ENCODE results near the gene SLC9A9. TPM values are rescaled to one million over a fixed set of nuclear protein-coding genes. Genes with fewer than 3 reads are reported as not detected.
A peak's percentile ranks its signal among the peaks of the same experiment; 100 is the strongest.

The SLC9A9 gene
- total RNA-seq, 4 donors from 2014 or later, result 1.1 to 15.9 (median 9.7) TPM

- no peaks in the 10 kb centered on the region for H3K27me3 ChIP-seq
- TF ChIP-seq EP300 (IDR thresholded peaks at IDR 0.05; ENCODE audit: low read depth), result no peak
- TF ChIP-seq POLR2AphosphoS5 (IDR thresholded peaks at IDR 0.05), result no peak
- TF ChIP-seq, protein P1, sequence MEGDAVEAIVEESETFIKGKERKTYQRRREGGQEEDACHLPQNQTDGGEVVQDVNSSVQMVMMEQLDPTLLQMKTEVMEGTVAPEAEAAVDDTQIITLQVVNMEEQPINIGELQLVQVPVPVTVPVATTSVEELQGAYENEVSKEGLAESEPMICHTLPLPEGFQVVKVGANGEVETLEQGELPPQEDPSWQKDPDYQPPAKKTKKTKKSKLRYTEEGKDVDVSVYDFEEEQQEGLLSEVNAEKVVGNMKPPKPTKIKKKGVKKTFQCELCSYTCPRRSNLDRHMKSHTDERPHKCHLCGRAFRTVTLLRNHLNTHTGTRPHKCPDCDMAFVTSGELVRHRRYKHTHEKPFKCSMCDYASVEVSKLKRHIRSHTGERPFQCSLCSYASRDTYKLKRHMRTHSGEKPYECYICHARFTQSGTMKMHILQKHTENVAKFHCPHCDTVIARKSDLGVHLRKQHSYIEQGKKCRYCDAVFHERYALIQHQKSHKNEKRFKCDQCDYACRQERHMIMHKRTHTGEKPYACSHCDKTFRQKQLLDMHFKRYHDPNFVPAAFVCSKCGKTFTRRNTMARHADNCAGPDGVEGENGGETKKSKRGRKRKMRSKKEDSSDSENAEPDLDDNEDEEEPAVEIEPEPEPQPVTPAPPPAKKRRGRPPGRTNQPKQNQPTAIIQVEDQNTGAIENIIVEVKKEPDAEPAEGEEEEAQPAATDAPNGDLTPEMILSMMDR (IDR thresholded peaks at IDR 0.05), result no peak
- no peak for TF ChIP-seq POLR2A (IDR thresholded peaks at IDR 0.05)
- no peaks in the 10 kb centered on the region for H3K36me3 ChIP-seq
- in situ Hi-C loops (cut with MboI; ENCODE audit: low pct_ligation_motif_present in 1 of 4, low pct_unique_long_range_greater_than_20kb in 1 of 4, low sequenced_read_pairs in 3 of 4), result no loop called here
- H3K4me1 ChIP-seq, result peaks cover 0 to 5% (median 1%) of the 10 kb centered on the region in 4 donors
- no peak overlapping the region for H3K27ac ChIP-seq
- no peak overlapping the region for H3K4me3 ChIP-seq
- H3K9me3 ChIP-seq, result no peaks in the 10 kb centered on the region
- intact Hi-C loops (cut with DNase I; ENCODE audit: low total_unique reads), result no loop called here
- DNase-seq, result no peak
Measured at GRCh38 chr3:143677430-143677829, 170.8 kb downstream of the SLC9A9 start.

GRCh38 chr3:143676747-143677146 lies 171.5 kb downstream of the SLC9A9 start:
- in situ Hi-C loops (cut with MboI; ENCODE audit: low pct_ligation_motif_present in 1 of 4, low pct_unique_long_range_greater_than_20kb in 1 of 4, low sequenced_read_pairs in 3 of 4) (no loop called here), intact Hi-C loops (cut with DNase I; ENCODE audit: low total_unique reads) (no loop called here)
- Histone ChIP-seq H3K27me3 (no peaks in the 10 kb centered on the region), H3K9me3 (no peaks in the 10 kb centered on the region), H3K27ac (no peak overlapping the region), H3K4me3 (no peak overlapping the region), H3K4me1 (peaks cover 0 to 5% (median 1%) of the 10 kb centered on the region in 4 donors), H3K36me3 (no peaks in the 10 kb centered on the region)
- no peak for DNase-seq
- 53 to 59% methylated on average over 3 of the region's 3 CpGs for WGBS, 2 donors (ENCODE audit: low coverage in 1 of 2)
- TF ChIP-seq POLR2AphosphoS5 (IDR thresholded peaks at IDR 0.05) (no peak), POLR2A (IDR thresholded peaks at IDR 0.05) (no peak), EP300 (IDR thresholded peaks at IDR 0.05; ENCODE audit: low read depth) (no peak)
- TF ChIP-seq, protein P1 (IDR thresholded peaks at IDR 0.05), result no peak

GRCh38 chr3:143676021-143676420 lies 172.2 kb downstream of the SLC9A9 start:
- TF ChIP-seq, protein P1 (IDR thresholded peaks at IDR 0.05), result no peak
- TF ChIP-seq POLR2AphosphoS5 (IDR thresholded peaks at IDR 0.05) (no peak), POLR2A (IDR thresholded peaks at IDR 0.05) (no peak), EP300 (IDR thresholded peaks at IDR 0.05; ENCODE audit: low read depth) (no peak)
- Histone ChIP-seq H3K27ac (no peak overlapping the region), H3K4me3 (no peak overlapping the region), H3K9me3 (no peaks in the 10 kb centered on the region), H3K36me3 (no peaks in the 10 kb centered on the region), H3K4me1 (peaks cover 0 to 5% (median 1%) of the 10 kb centered on the region in 4 donors), H3K27me3 (no peaks in the 10 kb centered on the region)
- in situ Hi-C loops (cut with MboI; ENCODE audit: low pct_ligation_motif_present in 1 of 4, low pct_unique_long_range_greater_than_20kb in 1 of 4, low sequenced_read_pairs in 3 of 4), result no loop called here
- WGBS, 2 donors (ENCODE audit: low coverage in 1 of 2), result 90 to 100% methylated on average over 1 to 6 of the region's 6 CpGs
- intact Hi-C loops (cut with DNase I; ENCODE audit: low total_unique reads), result no loop called here
- no peak for DNase-seq

DNA sequence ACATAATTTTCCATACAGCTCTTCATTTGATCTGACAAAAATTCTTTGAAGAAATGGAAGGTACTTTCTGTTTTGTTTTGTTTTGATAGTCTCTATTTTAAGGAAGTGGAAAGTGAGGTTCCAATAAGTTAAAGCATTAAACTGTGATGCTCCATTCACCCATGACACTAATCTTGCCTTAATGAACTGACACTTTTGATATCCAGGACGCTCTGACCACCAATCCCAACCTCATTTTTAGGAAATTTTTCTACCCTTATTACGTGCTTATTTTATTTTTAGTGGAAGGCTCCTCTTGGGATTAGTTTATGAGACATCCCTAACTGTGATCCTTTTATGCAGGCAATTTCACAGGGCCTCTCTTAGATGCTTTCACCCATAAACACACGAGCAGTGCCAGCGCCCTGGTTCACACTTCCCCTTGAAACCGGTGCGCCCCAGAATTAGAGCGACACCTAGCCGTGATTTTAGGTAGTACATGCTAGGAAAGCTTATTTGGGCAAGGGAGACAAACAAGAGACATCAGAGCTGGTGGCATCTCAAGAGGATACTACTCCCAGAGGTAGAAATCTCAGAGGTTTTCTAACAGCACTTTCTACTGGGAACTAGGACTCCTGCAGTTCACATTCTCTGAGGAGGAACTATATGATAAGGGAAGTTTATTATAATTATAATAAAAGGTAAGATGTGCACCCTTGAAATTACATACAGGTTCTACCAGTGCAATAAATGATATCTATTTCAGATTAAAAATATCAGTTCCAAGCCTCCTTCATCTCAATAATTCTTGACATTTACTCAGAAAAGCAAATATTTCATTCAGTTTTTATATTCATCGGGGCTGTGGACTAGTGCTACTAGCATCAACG lies 173.9 kb downstream of the SLC9A9 start:
- intact Hi-C loops (cut with DNase I; ENCODE audit: low total_unique reads), result no loop called here
- 30% methylated on average over 8 to 10 of the region's 10 CpGs for WGBS, 2 donors (ENCODE audit: low coverage in 1 of 2)
- no peaks in the 10 kb centered on the region for H3K36me3 ChIP-seq
- no peak overlapping the region for H3K4me3 ChIP-seq
- in situ Hi-C loops (cut with MboI; ENCODE audit: low pct_ligation_motif_present in 1 of 4, low pct_unique_long_range_greater_than_20kb in 1 of 4, low sequenced_read_pairs in 3 of 4), result no loop called here
- H3K27ac ChIP-seq, result no peak overlapping the region
- TF ChIP-seq, protein P1 (IDR thresholded peaks at IDR 0.05), result peak; percentile 82 to 95 (median 92)
- no peak for TF ChIP-seq EP300 (IDR thresholded peaks at IDR 0.05; ENCODE audit: low read depth)
- H3K9me3 ChIP-seq, result no peaks in the 10 kb centered on the region
- H3K4me1 ChIP-seq, result peaks cover 0 to 5% (median 1%) of the 10 kb centered on the region in 4 donors
- DNase-seq, result peak; percentile 77
- H3K27me3 ChIP-seq, result no peaks in the 10 kb centered on the region

Data from transverse colon (tissue), 4 donors.